HG02943 (cell line): ENCODE data around the gene MARCHF3.
A peak's percentile ranks its signal among the peaks of the same experiment; 100 is the strongest.
"Not testable (repeated sequence)": the region's sequence is repeated elsewhere in the genome, so short reads cannot be mapped to it uniquely, and the experiment has no call there.

Experiments used
- ATAC-seq: cut with Tn5 transposase; IDR thresholded peaks from one replicate; pipeline ENCODE4 v1.9.1; 2021; ENCODE audit warnings: mild to moderate bottlenecking, low read depth, moderate library complexity; ENCODE audit not compliant: unreplicated experiment

Gene MARCHF3, protein sequence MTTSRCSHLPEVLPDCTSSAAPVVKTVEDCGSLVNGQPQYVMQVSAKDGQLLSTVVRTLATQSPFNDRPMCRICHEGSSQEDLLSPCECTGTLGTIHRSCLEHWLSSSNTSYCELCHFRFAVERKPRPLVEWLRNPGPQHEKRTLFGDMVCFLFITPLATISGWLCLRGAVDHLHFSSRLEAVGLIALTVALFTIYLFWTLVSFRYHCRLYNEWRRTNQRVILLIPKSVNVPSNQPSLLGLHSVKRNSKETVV

DNA sequence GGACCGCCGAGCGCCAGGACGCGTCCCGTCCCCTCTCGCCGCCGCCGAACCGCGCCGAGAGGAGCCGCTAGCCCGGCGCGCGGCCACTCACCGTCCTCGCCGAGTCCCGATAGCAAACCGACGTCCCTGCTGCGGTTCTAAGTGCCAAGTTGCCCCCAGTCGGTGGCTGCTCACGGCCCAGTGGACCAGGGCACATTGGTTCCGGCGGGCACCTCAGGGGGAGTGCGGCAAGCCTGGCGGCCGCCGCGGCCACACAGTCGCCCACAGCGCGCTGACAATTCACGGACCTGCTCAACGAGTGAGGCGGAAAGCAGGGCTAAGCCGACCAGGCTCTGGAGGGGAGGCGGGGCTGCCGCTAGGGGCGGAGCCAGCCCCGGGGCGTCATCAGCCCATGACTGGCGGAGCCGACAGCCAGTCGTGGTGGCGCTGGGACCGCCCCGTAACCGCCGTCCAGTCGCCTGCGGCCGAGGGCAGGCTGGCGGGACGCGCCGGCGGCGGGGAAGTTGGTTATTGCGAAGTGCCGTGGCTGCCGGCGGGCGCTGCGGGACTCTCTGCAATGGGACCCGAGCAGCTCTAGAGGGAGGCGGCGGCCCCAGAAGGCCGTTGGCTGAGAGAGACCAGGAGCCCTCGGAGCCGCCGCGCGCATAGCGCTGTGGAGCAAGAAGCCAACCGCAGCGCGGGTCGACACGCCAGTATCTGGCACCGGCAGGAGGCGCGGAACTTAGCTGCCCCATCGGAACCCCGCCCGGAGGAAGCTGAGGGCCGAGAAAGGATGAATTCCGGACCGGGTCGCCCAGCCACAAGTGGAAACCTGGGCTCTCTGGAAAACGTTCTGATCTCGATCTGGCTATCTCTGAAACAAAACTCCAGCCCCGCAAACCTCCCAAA, at the start of gene MARCHF3:
Gene MARCHF3 (minus strand): TSS at position 300 of the 888 bp plus-strand sequence. CDS start 112,387 bp downstream, outside the sequence.
- ATAC-seq = peak; percentile 90

DNA sequence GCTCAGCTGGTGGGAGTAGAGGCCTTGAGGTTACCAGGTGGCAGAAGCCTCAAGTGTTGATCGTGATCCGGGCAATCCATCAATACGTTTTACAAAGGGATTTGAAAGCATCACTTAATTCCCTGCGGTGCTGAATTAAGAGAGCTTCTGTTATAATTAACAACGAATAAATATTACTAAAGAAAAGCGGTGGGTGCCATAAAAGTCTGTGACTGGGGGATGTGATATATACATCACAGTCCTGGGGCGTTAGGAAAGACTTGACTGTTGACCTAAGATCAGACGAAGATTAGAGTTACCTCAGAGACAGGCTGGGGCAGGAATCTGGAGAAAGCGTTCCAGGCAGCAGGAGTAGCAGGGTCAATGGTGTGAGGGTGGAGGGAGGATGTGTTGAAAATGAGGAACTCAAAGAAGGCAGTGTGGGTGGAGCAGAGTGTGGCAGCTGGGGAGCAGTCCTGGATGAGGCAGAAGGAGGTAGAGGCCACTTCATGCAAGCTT, 49.7 kb upstream of the MARCHF3 start:
- no peak for ATAC-seq

DNA sequence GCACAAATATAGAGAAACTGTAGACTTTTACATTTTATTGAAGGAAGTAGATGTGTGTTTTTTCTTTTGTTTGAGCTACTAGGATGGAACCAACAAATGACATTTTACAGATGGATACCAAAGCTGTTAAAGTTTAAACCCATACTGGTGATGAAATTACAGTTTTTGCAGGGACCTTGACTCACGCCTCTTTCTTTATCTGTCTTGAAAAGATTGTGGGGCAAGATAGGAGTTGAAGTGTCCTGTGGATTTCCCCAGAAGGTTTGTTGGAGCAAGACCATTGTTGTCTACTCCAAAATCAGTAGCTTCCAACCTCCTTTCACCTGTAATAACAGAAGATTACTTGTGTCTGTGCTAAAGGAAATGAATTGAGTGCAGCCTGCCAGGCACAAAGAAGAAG, 47.0 kb upstream of the MARCHF3 start:
- ATAC-seq = no peak

DNA sequence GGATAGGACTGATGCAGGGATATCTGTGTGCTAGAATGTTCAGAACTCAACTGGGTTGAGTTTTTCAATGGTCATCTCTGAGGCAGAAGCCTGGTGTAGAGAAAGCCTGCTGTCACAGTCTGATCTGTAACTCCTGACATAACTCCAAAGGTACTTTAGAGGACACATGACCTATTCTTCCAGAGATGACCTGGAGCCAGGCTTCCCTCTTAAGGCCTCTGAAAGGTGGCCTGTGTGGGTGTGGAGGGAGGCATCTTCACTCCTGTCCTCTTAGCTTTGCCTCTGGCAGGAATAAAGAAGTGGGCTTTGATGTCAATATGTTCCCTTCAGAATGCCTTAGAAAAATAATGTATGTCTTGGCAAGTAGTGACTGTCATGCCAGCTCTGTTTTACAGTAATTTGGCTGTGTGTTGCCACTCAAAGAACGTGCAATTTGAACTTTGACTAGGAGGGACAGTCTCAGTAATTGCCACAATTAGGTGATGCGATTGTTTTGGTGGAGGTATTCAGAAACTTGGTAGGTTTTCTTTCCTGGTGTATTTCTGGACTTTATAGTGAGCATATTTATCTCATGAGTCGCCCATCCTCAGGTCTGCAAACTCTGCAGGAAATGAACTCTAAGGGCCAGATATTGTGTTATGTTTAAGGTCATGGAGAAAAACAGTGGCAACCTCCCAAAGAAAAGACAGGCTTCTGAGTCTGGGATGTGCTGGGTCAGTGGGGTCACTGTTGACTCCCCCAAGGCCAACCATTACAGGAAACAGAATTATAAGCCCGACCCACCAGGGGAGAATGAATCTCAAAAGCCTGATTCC, 46.2 kb upstream of the MARCHF3 start:
- ATAC-seq = no peak

DNA sequence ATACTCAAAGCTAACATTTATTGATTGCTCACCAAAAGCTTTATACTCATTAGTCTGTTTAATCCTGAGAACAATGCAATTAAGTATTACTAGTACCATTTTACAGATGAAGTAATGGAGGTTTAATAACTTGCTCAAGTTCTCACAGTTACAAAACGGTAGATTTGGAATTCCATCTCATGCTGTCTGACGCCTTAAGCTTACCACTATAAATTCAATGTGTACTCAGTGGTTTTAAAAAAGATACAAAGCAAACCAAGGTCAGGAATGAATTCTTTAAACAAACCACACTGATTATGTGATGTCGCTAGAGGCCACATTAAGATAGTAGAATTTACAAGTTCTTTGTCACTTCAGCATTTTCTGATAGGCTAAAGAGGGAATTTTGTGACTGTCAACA, 44.1 kb upstream of the MARCHF3 start:
- no peak for ATAC-seq

DNA sequence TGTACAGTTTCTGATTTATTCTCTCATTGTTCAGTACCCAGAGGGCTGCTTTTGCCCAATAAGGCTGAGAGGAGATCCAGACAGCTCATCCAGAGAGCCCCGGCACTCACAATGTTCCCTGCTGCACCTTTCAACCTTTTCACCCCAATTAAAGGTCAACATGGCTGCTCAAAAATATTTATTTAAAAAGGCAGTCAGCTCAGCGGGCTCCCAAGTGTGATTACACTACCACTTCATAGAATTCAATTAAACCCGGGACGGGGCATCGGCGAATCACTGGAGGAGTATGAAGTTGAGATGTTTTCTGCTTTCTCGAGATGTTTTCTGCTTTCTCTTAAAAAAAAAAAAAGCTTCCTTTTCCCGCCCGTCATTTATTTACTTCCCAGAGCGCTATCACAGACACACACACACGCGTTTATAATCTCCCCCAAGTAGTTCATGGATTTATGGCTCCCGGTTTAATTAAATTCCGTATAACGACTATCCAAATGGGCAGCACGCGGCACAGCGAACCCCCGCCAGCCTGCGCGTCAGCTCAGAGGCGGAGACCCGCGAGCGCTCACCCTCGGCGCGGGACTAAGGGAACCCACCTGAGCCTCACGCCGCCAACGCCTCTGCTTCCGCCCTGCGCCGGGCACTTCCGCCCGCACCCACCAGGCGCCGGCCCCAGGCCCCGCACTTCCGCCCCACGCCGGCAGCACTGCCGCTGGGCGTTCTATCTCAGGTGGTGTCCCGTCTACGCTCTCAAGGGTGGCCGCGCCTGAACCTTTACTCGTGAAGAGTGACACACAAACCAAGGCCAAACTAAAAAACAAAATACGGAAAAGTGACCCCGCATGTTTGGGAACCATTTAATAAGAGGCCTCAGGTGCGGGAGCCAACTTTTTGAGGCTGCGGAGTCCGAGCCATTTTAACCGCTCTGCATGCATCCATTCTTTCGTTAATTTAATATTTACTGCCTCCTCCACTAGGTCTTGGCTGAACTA, 42.8 kb upstream of the MARCHF3 start, which contains the start of gene C5orf63:
Gene C5orf63 (minus strand): TSS at position 642 of the 986 bp plus-strand sequence. CDS start 14,507 bp downstream, outside the sequence.
- peak; percentile 99 for ATAC-seq

DNA sequence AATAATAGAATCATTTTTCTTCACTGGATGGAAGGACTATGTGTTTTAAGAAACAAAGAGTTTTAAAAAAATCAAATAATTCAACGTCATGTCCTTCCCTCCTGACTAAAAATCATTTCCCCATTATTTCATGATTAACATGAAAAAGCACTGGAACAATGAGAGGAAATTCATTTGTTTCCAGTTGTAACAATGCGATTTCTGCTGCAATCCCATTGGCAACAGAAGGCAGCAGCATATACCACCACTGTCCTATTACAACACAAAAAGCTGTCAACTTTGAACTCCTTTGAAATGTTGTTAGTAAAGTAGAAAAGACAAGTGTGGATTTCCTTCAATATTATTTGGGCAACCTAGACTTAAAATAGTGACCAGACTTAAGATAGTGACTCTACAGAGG, 39.9 kb upstream of the MARCHF3 start:
- no peak for ATAC-seq

DNA sequence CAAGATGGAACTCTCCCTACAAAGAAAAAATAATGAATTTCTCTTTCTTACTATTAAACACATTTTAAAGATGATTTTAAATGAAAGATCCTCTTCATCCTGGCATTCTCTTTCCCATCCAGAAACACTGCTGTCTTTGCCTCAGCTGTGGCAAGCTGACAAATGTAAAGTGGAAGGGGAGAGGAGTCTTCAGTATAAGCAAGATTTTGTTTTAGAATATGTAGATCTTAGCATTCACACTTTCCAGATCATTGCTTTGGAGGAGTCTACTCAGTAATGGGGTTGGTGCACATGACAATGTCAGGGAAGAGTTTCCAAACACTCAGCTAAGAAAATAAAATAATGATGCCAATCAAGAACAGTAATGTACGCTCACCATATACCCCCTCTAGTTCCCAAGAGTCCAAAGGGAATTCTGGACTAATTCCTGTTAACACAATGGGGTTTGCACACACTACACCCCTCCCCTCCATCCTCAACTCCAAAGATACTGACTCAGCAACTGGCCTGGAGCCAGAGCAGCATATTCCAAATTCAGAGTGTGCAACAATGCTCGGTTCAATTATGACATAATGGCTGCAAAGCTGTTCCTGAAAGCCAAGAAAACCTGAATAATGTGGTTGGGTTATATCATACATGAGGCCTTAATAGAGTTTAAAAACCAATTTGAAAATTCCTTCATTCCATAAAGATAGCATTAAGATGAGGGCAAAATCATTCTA, 38.3 kb upstream of the MARCHF3 start:
- ATAC-seq = no peak

DNA sequence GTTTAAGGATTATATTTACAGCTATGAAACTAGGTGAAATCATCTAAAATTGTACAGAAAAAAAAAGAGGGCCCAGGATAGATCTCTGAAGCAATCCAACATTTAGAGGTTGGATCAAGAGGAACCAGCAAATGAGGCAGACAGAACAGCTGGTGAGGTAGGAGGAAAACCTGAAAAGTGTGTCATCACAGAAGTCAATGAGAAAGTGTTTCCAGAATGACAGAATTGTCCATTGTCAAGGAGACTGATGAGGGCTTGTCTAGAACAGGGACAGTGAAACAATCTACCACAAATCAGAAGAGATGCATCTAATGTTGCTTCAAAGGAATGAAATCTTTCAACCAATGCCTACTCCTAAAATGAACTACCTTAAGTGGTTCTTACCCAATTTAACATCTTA, 36.4 kb upstream of the MARCHF3 start:
- no peak for ATAC-seq

DNA sequence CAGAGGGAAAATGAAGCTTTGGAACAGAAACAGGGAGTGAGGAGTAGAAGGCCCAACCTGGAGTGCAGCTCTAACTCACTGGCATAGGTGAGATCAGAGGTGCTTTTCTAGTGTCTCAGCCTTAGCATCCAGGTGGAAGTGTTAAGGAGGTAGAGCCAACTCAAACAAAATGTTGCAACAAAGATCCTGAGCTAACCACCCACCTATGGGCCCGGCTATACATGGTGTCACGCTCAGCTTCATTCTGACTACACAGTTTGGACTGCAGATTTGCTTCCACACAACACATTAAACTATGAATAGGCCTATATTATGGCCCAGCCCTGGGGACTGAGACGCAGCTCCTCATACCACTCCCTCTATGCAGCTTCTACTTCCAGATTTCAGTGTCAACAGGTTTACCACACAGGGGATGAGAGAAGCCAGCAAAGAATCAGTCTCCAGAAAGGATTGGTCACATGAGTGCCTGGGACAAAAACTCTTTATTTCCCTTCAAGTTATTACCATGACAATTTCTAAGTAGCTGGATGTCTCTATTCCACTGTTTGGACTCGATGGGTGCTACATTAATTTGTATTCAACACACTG, 34.0 kb upstream of the MARCHF3 start:
- ATAC-seq = no peak

DNA sequence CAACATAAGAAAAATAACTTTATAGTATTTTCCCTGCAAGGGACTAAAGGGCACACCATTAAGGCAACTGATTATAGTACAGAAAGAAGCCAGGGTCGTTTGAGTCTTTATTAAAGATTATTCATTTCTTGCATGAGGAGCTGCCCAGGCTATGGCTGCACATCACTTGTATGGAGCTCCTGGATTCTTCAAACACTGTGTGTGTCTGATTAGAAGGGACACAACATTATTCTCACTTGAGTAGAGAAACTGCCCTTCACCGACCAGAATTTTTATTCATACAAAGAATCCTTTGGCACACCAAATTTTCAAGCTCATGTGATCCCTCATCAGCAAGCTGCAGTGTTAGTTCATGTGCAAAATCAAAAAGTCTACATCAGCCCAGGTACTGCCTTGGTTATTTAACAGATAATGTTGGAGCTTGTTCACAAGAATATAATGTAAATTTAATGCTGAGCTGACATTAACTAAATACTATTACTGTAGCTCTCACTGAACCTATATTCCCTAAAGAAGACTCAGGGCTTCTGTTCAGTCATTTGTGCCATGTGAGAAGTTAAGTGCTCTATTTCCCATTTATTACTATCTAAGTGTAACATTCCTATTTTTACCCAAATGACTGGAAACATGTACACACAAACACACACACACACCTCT, 33.0 kb upstream of the MARCHF3 start:
- no peak for ATAC-seq

DNA sequence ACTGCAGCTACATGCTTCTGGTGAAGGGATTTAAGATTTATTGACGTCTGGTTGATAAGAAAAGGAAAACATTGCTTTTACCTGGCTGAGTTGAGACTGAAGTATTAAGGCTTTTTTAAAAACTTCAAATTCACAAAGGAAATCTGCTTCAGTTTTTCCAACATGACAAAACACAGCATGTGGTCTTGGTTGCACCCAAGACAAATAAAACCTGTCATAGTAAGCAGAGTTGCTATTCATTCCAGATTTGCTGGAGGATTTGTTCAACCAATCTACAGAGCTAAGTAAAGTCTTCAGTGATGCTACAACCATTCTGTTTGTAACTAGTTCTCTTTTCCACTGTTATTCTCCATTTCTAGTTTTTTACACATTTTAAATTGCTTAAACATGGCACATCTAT, 31.6 kb upstream of the MARCHF3 start:
- no peak for ATAC-seq

DNA sequence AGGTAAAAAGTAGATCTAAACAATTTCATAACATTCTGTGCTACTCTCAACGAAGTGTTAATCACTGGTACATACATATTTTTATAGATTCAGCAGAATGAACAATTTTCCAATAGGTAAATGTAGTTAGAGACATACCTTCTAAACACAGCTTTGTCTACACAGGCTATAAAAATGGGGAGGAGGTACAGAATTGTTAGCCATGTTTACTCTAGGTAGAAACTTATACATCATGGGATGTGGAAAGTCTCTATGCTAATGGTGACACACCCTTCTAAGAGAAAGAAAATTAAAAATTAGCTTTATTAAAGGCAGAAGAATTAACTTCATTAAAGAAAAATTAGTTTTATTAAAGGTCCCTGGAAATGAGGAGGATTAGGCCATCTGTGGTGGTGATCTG, 31.2 kb upstream of the MARCHF3 start:
- no peak for ATAC-seq

DNA sequence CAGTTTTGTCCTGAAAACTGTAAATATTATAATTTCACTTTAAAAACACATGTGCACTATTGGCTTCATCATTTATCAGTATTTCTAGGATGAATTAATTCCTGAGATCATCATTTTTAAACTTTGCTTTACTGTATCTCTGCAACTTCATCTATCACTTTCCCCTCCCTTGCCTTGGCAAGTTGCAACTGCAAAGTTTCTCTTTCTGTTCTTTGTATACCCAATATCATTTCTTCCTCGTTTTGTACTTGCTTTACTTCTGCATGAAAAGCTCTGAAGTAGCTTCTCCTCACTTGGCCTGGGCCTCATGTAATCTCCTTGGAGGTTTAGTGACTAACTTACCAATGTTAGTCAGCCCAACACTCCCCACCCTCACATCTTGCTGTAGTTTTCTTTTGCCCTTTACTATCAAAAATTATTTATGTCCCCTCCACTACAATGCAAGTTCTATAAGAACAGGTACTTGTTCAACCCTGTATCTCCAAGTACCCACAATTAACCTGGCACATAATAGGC, 30.2 kb upstream of the MARCHF3 start:
- ATAC-seq = no peak

DNA sequence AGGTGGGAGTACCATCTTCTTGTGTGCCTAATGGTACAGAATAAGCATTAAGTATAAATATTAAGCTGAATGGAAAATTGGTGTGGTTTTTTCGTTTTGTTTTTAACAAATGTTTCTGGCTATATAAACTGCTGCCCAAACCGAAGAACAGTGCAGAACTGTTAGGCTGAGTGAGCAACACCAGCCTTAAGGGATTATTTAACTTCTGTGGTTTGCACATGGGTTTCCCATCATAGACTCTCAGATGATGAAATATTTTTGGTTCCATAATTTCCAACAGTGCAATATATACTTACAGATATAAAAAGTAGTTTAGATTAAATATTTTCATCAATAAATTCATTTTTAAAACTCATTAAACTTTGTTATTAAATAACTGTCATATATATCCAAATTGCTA, 26.5 kb upstream of the MARCHF3 start:
- no peak for ATAC-seq

DNA sequence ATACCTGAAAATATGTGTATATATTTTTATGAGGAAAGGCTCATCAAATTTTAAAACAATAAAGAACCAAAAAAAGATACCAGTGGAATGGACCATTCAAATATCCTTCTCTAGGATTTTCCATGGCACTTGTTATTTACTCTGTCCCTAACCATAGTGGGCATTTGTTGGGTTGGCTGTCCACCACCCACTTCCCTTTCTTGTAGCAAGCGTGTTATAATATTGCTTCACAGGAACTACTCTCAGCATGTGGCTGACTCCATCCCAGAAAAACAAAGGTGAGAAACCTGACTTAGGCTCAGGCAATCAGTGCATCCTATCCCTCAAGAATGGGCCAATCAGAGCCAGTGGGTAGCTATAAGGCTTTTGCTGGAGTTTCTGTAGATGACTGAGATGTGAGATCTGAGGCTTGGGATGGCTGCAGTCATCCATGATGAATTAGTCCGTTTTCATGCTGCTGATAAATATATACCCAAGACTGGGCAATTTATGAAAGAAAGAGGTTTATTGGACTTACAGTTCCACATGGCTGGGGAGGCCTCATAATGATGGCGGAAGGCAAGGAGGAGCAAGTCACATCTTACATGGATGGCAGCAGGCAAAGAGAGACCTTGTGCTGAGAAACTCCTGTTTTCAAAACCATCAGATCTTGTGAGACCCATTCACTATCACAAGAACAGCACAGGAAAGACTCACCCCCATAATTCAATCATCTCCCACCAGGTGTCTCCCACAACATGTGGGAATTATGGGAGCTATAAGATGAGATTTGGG, 25.7 kb upstream of the MARCHF3 start:
- ATAC-seq = no peak

DNA sequence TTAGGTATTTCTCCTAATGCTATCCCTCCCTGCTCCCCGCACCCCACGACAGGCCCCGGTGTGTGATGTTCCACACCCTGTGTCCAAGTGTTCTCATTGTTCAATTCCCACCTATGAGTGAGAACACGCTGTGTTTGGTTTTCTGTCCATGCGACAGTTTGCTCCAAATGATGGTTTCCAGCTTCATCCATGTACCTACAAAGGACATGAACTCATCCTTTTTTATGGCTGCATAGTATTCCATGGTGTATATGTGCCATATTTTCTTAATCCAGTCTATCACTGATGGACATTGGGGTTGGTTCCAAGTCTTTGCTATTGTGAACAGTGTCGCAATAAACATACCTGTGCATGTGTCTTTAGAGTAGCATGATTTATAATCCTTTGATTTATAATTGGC, 23.2 kb upstream of the MARCHF3 start:
- not testable (repeated sequence) for ATAC-seq
